ENCODE measurements around the gene RNU6-8.

DNA sequence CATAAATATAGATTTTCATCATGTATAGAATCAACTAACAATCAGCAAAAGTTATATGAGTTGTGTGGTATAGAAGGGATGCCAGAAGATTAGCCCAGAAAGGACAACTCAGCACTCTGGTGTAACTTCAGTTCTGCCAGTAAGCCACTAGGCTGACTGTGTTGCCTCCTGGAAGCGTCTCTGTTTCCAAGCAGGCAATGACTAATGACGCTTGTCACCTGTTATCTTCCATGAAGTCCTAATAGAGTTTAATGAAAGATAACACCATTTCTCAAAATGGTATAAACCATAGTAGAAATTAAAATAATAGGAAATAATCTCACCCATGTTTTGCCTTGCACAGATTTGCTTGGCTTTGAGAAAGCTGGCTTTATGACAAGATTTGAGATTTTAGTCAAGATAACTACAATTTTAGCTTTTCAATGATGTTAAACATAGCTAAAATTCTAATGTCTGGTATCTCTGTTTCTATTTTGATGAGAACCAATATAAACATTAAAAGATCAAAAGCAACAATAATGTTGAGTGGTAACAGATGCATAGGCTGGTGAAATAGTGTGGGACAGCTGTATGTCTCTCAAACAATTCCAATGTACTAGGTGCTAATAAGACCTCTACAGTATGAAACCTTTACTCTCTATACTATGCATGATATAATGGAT lies 10.2 kb downstream of the RNU6-8 start:
- TF ChIP-seq CTCF (IDR thresholded peaks at IDR 0.05; ENCODE audit: low read depth, low read length) (no peak), POLR2A (IDR thresholded peaks at IDR 0.05; ENCODE audit: extremely low read depth, insufficient read length) (no peak), MYC (IDR thresholded peaks at IDR 0.05; ENCODE audit: low read depth, low read length) (no peak)
